Activated CD4-positive, alpha-beta T cell treated with anti-CD3 and anti-CD28 coated beads, Interleukin-2, amount 50 U/mL, for 48 hours (primary cell): Measurements from ENCODE around the gene JKAMP.

Source experiments
- DNase-seq, 2 experiments: peaks; one replicate each; pipeline ENCODE4 v3.0.0-alpha.2; 2020

The JKAMP gene

DNA sequence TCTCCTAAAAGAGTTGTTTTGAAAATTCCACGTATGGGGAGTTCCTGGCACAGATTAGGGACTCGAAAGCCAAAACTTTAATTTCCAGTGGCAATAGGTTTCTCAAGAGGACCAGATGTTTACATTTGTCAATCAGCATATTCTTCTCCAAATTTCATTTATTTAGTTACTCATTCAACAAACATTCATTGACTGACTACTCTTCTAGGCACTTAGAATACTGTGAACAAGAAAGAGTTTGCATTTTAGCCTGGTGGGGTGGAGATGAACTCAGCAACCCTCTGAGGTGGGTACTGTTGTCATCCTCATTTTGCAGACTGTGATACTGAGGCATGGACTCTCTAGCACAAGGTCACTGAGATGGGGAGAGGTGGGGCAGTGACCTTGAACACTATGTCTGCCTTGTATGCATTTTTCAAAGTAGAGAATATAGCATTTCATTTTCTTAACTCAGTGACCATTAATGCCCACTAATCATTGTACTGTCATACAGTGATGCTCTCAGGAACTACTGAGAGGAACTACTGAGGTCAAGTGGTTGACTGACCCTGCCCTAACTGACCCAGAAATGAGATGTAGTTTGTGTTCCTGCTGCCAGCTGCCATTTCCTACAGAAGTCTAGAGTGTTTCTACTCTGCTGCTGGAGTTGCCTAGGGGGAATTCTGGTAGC is 2.3 kb upstream of the JKAMP start:
- DNase-seq = no peak

DNA sequence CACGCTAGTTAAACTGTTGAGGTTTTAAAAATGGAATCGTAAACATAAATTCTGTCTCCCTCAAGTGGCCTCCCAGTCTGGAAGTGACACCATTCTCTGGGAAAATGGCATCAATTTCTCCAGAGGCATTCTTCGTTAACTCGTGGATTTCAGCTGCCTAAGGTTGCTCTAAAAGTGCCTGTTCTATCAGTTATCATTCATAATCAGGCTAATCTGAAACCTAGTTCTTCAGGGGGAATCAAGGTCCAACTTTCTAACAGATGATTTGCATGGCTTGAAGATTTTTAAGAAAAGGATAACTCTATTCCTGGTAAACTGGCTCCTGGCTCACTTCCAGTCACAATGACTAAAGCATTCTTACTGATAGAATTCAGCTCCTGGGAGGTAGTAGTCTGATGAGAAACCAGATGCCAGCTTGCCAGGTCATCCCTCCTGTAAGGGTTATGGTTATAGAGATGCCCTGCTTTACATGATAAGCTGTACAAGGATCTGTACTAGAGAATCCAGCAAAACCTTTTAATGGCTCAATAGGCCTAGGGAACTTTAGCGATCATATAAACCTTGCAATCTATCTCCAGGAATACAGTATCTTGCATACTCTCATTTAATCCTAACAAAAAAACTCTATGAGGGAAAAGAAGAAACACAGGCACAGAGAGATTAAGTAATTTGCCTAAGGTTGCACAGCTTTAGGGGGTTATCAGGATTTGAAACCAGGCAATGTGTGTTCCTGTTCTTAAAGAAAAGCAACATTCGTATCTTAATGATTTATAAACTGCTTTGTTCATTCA is 1.6 kb upstream of the JKAMP start:
- no peak for DNase-seq

DNA sequence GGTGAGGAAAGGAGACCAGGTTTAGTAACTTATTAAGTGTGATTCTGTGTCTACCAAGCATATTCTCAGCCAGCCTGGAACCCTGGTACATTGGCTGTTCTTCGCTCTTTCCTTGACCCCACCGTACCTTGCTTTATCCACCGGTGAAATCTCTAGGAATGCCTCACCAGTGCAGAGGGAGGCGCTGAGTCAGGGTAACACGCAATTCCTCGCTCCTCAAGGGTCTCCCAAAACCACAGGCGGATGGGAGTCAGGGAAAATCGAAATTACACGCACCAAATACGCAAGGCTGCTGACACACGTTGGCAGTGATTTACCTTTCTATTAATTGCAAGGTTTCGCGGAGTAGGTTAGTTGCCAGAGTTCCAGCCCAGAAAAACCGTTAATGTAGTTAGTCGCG is 954 bp upstream of the JKAMP start:
- no peak for DNase-seq

DNA sequence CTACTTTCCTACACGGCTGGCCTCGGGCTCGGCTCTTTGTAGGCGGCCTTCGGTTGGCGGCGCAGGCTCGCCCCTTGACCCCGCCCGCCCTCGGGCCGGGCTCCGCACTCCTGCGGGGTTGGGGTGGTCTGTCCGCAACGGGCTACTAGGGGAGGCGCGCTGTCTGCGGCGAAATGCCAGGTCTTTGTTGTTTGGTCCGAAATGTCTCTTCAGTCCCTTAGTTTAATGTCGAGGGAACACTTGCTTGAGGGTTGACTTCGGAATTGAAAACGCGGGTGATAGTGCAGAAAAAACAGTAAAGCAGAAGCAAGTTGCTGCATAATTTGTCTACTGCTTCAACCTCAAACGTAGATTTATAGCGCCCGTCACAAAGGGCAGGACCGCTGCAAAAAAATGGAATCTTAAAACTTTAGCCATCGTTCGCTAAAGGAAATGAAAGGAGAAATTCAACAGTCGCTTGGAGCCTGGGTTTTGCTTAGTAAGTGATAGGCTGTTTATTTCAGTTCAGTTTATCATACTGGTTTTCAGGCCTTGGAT is 390 bp downstream of the JKAMP start:
- no peak for DNase-seq

DNA sequence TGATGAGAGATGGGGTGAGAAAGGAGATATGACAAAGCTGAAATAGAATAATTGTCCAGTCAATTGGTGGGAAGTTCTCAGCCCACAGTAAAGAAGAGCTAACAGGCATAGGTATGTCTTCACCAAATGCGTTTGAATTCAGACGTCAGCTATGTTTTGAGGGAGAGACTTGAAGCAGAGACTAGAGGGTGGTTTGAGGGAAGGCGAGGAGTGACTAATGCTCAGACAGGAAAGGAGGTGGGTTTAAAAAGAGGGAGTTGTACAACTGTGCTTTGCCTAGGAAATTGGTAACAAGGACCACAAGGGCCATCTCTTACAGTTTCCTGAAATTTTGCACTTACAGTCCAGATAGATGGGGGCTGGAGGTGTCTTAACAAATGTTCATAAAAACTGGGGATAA is 6.4 kb downstream of the JKAMP start:
- no peak for DNase-seq

DNA sequence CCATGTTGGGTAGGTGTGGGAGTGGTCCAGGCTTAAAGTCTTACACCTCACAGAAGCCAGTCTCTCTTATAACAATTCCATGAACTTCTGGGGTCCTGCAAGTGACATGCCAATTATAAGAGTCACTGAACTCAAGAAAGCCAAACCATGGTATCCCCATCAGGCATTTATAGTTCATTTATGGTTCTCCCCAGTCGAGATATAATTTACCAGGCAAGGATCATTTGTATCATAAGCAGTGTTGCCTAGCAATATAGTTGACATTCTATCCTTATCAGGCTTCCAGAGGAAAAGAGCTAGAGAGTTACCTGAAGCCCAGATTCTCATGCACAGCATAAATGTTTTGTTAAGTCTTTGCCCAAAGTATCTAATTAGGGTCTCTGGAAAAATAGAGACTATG is 8.1 kb downstream of the JKAMP start:
- no peak for DNase-seq

DNA sequence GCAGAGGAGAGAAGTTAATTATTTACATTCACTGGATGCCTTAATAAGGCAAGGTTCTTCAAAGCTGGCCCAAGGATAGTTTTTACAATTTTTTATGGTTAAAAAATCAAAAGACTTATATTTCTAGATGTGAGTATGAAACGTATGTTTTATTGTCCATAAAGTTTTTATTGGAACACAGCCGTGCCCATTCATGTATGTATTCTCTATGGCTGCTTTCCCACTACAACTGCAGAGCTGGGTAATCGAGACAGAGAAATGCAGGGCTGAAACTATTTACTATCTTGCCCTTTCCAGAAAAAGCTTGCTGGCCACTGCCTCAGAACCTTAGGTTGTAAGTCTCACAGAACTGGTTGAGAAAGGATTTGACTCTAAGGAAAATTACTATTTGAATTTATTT is 16.4 kb downstream of the JKAMP start:
- DNase-seq = no peak

DNA sequence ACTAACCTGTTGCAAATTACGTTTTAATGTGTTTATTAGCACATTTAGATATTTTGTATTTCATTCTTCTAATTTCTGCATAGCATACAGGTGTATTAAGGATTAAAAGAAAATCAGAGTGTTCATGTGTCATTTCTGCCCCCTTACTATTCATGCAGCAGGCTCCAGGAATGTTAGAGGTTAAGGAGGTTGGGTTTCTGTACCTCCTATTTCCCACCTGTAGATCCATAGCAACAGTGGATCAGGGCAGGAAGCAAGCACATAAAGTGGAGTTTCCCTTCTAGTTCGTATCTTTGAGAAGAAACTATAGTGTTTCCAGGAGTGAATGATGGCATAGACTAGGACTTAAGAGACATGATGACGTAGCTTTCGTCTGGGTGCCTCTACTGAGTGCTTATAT is 18.9 kb downstream of the JKAMP start:
- DNase-seq = no peak

DNA sequence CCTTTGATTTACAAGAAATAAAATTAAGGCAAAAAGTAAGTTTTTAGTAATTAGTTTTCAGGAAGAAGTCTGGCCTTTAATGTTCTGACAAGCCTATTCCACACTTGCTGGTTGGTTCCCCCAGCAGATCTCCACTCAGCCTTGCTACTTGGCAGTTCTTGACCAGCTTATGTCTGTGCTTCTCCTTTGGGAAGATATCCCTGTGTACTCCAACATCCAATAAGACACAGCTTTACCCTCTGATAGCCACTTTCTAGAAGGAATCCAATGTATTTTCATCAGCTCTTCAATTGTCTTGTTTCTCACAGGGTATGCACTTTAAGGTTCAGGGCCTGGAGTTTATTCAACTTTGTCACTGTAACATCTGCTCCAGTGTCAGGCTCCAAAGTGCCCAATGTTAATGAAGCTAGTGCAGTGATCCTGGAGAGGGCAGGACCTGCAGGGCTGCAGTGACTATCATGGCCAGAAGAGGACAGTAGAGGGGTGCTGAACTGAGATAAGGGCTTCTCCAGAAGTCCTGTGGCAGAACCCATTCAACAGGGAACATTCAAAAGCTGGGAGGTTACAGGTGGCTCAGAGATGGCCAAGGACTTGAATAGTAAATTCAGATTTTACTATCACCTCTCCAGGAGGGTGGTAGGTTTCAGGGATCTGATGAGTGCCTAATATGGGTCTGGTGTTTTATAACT is 22.9 kb downstream of the JKAMP start:
- peak; percentile 61 to 70 for DNase-seq

DNA sequence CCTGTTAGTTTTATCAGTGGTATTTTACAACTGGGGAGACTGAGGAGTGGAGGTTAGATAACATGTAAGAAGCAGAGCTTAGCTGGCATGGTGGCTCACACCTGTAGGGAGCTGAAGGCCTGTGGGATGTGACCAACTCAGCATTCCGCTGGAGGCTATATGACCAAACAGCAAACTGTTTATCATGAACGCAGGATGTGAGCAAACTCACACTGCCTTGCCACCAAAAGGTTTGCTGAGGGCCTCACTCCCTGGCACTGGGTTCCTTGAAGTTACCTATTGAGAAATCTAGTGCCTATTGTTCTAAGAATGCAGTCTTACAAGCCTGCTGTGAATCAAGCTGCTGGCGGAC is 23.4 kb downstream of the JKAMP start:
- no peak for DNase-seq

DNA sequence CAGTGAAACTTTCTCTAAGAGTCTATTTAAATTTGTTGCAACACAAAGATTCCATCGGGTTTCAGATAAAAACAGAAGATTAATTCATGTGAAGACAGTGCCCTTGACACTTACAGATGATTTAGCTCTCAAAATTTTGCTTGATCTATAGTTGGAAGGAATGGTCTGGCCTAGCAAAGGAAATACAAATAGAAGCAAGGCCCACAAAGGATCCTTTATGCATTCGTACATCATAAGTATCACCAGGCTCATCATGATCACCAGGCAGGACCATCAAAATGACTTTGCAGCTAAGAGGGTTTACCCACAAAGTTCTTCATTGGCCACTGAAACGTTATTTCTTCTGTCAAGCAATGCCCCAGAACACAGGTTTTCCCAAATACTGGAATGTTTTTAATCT is 24.8 kb downstream of the JKAMP start:
- no peak for DNase-seq

DNA sequence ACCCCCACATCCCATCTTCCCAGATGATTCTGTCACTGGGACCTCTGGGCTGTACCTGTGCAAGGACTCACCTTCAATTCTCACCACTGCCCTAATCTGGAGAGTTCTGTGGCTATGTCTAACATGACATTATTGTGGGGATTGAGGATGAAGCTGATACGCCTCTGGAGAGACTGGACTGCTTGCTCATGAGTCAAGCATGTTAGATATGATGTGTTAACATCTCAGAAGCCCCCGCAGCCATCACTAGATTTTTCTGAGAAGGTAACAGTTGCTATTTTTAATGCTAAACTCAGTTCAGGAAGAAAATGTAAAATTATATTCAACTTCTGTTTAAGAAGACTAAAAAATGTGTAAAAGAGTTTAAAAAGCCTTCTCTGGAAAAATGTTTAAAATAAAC is 25.7 kb downstream of the JKAMP start:
- no peak for DNase-seq

DNA sequence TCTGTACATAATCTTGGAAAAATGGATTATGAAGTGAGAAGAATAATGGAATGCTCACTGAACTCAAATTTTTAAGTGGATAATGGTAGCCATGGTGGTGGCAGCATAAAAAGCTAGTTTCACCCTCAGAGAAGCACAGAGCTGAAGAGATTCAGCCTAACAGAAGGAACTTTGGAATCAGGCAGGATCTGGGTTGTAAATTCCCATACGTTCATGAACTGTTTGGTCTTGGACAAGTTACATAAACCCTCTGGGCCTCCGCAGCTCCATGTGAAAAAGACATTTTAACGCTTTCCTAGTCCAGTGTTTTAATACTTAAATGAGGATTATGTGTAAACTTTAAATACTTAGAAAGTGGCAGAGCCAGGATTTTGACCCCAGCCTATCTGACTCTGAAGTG is 26.6 kb downstream of the JKAMP start:
- no peak for DNase-seq

DNA sequence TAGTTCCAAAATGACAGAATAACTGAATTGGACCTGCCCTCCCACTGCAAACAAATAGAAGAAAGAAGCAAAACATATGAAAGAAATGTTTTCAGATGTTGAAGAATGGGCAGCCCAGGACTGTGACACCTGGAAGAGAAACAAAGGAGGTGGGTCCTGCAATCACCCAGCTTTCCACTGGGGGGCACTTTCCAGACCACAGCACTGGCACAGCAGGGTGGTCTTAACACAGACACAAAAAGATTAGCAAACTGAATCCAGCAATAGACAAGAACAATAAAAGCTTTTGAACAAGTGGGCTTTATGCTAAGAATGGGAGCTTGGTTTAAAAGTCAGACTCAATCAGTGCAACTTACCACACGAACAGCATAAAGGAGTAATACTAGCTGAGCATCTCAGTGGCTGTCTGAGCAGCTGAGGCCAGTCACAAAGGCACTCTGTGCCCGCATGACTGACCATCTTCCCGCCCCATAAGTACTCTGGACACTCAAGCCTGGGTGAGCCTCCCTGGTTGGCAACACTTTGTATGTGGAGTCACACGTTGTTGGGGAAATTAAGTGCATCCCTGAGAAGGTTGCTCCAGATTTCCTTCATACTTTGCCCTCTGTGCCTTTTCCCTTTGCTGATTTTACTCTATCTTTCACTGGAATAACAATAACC is 27.7 kb downstream of the JKAMP start:
- DNase-seq = no peak

DNA sequence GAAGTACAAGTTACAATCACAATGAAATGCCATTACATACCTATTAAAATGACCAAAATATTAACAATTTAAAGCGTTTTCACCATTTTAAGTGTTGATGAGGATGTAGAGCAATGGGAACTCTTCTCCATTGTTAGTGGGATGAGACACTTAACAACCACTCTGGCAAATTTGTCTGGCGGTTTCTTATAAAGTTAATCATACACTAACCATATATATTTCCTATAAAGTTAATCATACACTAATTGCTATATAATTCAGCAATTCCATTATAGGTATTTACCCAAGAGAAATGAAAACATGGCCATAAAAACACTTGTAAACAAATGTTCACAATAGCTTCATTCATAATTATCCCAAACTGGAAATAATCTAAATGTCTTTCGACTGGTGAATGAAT is 35.9 kb downstream of the JKAMP start:
- DNase-seq = no peak

DNA sequence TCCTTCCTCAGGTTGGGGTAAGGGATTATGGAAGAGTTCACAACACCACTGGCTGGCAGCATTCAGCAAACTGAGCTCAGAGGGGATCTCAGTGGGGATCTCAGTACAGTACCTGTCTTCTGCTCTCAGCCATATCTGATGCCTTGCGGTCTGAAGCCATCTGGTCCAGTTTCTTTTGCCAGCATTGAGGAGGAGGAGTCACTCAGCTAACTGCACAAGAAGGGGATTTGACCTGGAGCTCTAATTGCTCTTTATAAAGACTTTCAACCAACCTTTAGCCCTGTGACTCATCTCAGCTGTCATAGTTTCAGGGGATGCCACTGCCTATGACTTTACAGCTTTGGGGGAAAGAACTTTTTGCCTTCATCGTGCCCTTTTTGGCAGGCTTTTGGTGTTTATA is 44.9 kb downstream of the JKAMP start:
- DNase-seq = no peak

DNA sequence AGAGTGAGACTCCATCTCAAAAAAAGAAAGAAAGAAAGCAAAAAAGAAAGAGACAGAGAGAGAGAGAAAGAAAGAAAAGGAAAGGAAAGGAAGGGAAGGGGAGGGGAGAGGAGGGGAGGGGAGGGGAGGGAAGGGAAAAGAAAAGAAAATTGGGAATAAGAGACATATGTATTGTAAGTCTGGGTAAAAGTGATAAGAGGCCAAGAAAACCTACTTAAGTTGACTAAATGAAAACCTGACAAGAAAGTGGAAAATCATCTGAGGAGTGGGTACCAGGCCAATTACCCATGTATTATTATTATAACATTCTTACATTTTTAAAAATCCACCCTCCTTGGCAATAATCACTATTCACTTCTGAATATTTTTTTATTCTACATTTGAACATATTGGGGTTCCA is 46.0 kb downstream of the JKAMP start:
- no peak for DNase-seq

DNA sequence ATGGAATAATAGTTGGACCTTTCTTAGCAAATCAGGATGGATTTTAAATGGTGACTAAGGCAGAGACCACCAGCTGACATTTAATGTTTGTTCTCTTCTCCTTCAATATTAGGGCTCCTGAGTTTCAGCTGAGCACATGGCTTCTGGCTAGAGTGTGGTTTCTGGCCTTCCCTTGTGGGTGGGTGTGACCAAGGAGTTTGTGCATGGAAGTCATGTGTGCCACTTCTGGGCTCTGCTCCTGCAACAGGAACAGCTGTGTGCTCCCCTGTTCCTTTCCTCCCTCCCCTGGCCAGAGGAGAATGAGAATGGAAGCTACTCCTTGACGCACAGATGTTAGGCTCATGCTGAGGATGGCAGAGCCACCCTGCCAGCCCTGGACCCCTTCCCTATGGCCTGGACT is 48.1 kb downstream of the JKAMP start:
- no peak for DNase-seq

DNA sequence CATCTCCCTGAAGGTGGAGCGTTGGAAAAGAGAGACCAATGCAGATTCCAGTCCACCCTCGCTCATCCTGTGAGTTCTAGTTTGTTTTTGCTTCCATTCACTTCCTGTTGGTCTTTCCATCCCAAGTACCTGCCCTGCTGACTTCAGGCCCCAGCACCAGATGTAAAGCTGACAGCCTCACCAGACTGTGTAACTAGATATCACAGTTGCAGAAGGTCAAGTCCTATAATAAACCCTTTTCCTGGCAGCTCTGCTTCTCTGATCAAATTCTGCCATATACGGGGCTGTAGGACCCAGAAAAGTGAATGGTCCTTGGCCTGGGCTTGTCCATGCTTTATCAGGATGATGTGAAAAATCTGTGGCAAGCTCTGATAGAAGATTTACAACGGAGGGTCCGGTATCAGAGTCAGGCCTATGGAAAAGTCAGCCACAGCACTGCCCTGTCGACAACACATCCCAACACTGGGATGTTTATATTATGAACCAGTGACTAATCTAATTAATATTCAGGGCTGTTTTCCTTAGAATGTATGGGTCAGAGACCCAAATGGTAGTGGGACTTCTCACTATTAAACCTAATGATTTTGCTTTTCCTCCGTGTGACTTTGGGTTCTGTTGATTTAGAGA is 50.2 kb downstream of the JKAMP start:
- DNase-seq = no peak

DNA sequence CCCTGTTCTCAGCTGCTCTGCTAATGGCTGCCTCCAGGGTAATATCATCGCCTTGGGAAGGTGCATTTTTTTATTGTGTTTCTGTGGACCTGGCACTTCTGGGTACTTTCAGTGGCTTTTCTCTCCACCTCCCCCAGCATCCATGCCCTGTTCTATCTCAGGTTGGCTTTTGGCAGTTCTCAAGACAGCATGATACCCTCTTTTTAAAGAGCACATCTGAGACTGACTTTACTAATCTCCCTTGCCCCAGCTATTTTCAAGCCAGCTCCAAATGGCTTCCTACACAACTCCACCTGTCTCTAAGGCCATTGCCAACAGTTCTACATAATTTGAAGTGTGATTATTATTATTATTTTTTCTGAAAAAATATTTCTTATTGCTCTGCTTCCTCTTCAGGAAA is 53.2 kb downstream of the JKAMP start:
- DNase-seq = no peak

DNA sequence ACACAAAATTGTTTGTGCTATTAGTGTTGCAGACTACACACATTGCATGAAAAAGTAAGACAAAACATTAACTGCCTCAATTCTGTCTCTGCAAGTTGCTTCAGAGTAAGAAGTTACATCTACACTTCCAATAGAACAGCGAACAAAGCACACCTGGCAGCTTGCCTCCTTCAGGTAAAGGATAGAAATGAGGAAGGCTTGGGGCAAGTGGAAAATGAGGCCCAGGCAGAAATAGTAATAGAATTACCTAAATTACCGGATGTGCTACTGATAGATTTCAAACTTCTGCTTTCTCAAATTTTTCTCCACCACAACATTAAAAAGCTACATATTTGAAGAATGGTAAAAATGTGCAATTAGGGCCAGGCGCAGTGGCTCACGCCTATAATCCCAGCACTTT is 54.6 kb downstream of the JKAMP start:
- DNase-seq = no peak

DNA sequence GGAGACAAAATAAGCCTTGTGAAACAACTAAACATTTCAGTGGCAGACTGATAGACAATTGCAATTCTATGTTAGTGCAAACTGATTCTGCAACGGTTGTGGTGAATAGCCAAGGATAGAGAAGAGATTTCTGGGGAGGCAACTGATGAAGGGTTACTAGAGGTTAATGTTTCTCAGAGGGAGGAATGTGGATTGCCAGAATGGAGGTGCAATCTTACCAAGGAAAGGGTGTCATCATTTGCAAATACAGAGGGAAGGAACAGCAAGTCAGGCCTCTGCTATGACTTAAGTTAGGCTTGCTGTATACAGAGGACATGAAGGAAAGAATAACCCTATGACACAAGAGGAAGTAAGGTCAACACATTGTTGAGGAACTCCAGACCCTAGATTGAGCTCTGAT is 56.5 kb downstream of the JKAMP start:
- no peak for DNase-seq

DNA sequence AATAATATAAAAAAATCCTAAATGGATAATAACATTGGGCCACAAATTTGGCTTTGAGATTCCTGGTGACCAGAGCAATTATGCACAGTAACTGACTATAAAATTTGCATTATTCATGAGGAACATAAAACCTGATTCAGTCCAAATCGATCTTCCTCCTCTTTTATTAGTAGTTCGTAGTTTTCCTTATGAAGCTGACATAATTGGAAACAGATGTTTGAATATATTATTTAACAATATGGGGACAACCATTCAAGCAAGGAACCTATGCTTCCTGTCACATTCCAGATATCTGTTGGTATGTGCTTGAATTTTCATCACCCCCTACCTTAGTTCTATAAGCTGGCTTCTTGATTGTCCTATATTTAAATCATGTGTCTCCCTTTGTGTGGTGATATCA is 57.4 kb downstream of the JKAMP start:
- DNase-seq = no peak
